ENCODE results near the gene CAMTA1. TPM values are rescaled to one million over a fixed set of nuclear protein-coding genes. Genes with fewer than 3 reads are reported as not detected.

Gene CAMTA1
- total RNA-seq, 2 donors from 2014 or later, result 105 to 113 TPM

GRCh38 chr1:7543718-7544090, 758.5 kb downstream of the CAMTA1 start:
- H3K4me3 ChIP-seq, result no peak overlapping the region
- H3K4me1 ChIP-seq (ENCODE audit: control insufficient read depth in 1 of 2, low read depth in 2 of 2), result no peaks in the 10 kb centered on the region
- no peaks in the 10 kb centered on the region for H3K27me3 ChIP-seq (replicated peaks; ENCODE audit: insufficient read depth)
- no peaks in the 10 kb centered on the region for H3K36me3 ChIP-seq
- ATAC-seq (ENCODE audit: insufficient number of reproducible peaks, low FRiP score, low read depth), result no peak
- no peak overlapping the region for H3K27ac ChIP-seq
- DNase-seq (ENCODE audit: low spot score), result no peak
- TF ChIP-seq CTCF (IDR thresholded peaks at IDR 0.05), result no peak
- no peaks in the 10 kb centered on the region for H3K9me3 ChIP-seq

GRCh38 chr1:7549277-7550161, 764.3 kb downstream of the CAMTA1 start:
- no peaks in the 10 kb centered on the region for H3K27me3 ChIP-seq (replicated peaks; ENCODE audit: insufficient read depth)
- no peaks in the 10 kb centered on the region for H3K9me3 ChIP-seq
- peaks cover 9 to 14% of the 10 kb centered on the region in 2 donors for H3K4me1 ChIP-seq (ENCODE audit: control insufficient read depth in 1 of 2, low read depth in 2 of 2)
- H3K36me3 ChIP-seq, result no peaks in the 10 kb centered on the region
- no peak overlapping the region for H3K4me3 ChIP-seq
- no peak for ATAC-seq (ENCODE audit: insufficient number of reproducible peaks, low FRiP score, low read depth)
- DNase-seq (ENCODE audit: low spot score), result no peak
- peak overlapping the region; percentile 34 to 37 for H3K27ac ChIP-seq
- TF ChIP-seq CTCF (IDR thresholded peaks at IDR 0.05), result no peak

GRCh38 chr1:7550261-7550865, 765.1 kb downstream of the CAMTA1 start:
- H3K36me3 ChIP-seq, result no peaks in the 10 kb centered on the region
- no peak for TF ChIP-seq CTCF (IDR thresholded peaks at IDR 0.05)
- no peak for ATAC-seq (ENCODE audit: insufficient number of reproducible peaks, low FRiP score, low read depth)
- DNase-seq (ENCODE audit: low spot score), result no peak
- H3K27me3 ChIP-seq (replicated peaks; ENCODE audit: insufficient read depth), result no peaks in the 10 kb centered on the region
- no peak overlapping the region for H3K4me3 ChIP-seq
- H3K4me1 ChIP-seq (ENCODE audit: control insufficient read depth in 1 of 2, low read depth in 2 of 2), result peaks cover 9 to 14% of the 10 kb centered on the region in 2 donors
- H3K27ac ChIP-seq, result peak overlapping the region in 1 of 2 donors; percentile 34
- H3K9me3 ChIP-seq, result no peaks in the 10 kb centered on the region

GRCh38 chr1:7550981-7551380, 765.7 kb downstream of the CAMTA1 start:
- DNase-seq (ENCODE audit: low spot score) (no peak), ATAC-seq (ENCODE audit: insufficient number of reproducible peaks, low FRiP score, low read depth) (no peak)
- TF ChIP-seq CTCF (IDR thresholded peaks at IDR 0.05), result no peak

GRCh38 chr1:7551442-7551841, 766.2 kb downstream of the CAMTA1 start:
- Histone ChIP-seq H3K36me3 (no peaks in the 10 kb centered on the region), H3K4me3 (no peak overlapping the region), H3K27me3 (replicated peaks; ENCODE audit: insufficient read depth) (no peaks in the 10 kb centered on the region), H3K4me1 (ENCODE audit: control insufficient read depth in 1 of 2, low read depth in 2 of 2) (peaks cover 9 to 14% of the 10 kb centered on the region in 2 donors), H3K9me3 (no peaks in the 10 kb centered on the region), H3K27ac (no peak overlapping the region)
- DNase-seq (ENCODE audit: low spot score) (no peak), ATAC-seq (ENCODE audit: insufficient number of reproducible peaks, low FRiP score, low read depth) (no peak)
- TF ChIP-seq CTCF (IDR thresholded peaks at IDR 0.05), result no peak

More at GRCh38 chr1:7550981-7551380, 765.7 kb downstream of the CAMTA1 start:
- H3K27ac ChIP-seq, result no peak overlapping the region
- no peaks in the 10 kb centered on the region for H3K27me3 ChIP-seq (replicated peaks; ENCODE audit: insufficient read depth)
- no peaks in the 10 kb centered on the region for H3K36me3 ChIP-seq
- H3K4me1 ChIP-seq (ENCODE audit: control insufficient read depth in 1 of 2, low read depth in 2 of 2), result peaks cover 9 to 14% of the 10 kb centered on the region in 2 donors
- no peaks in the 10 kb centered on the region for H3K9me3 ChIP-seq
- H3K4me3 ChIP-seq, result no peak overlapping the region
